Femur (tissue), 1 donor: ENCODE results near the gene TTC33.

Source experiments
- DNase-seq: peaks from one replicate; pipeline ENCODE4 v3.0.0-alpha.2; 2017

Gene TTC33

DNA sequence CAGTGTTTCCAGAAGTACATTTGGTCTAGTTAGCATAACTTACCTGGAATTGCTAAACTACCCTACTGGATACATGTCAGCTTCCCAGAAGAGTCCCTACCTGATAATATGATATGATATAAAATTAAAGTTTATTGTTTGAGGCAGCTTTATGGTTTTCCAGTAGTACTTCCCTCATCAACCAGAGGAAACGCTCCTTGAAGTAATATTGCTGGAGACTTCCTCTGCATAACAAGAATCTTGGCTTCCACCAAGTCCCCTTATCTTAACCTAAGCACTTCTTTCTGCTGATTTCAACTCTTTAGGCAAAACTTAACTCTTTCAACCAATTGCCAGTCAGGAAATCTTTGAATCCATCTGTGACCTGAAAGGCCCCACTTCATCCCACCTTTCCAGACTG, 290.3 kb downstream of the TTC33 start:
- DNase-seq = no peak

DNA sequence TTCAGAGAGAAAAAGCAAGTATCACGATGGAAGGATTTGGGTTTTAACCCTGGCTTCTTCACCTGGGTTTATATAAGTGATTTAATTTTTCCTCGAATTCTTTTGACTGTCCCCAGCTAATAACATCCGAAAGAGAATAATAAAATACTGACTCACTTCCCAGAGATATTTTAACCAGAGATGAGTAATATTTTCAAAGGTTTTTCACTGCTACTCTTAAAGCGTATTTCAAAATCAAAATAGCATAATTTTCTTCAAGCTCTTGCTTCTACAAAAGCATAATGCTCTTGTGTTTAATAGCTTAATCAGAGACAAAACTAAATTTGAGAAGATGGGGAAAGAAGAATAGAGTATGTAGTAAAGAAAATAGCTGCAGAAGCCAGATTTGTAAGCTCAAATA, 291.2 kb downstream of the TTC33 start:
- DNase-seq = no peak
